NCI-H524 (cell line): Measurements from ENCODE around the gene CTCF.
"Not testable (repeated sequence)": the region's sequence is repeated elsewhere in the genome, so short reads cannot be mapped to it uniquely, and the experiment has no call there.

Experiments
- DNase-seq, 2 experiments: peaks; one replicate each; lab custom pipeline; 2025; lab: John Stamatoyannopoulos, UW

The CTCF gene

GRCh38 chr16:67562526-67562917 is at the start of gene CTCF:
Gene CTCF, plus strand, starts transcription at chr16:67562526. Its CDS starts 48,307 bp downstream, at chr16:67610833.
- DNase-seq: peak in 1 of 2 experiments; percentile 86

GRCh38 chr16:67513892-67514291 is 48.4 kb upstream of the CTCF start:
- DNase-seq: peak in 1 of 2 experiments; percentile 19

GRCh38 chr16:67514382-67514828 is 47.9 kb upstream of the CTCF start:
- peak; percentile 65 to 88 for DNase-seq

GRCh38 chr16:67516296-67517154 is 45.8 kb upstream of the CTCF start:
- DNase-seq: no peak

- DNase-seq: no peak
Measured at GRCh38 chr16:67517155-67517445, 45.2 kb upstream of the CTCF start.

GRCh38 chr16:67517661-67518423 is 44.5 kb upstream of the CTCF start:
- no peak for DNase-seq

- no peak for DNase-seq
Measured at GRCh38 chr16:67518676-67519075, 43.6 kb upstream of the CTCF start.

- DNase-seq: no peak
Measured at GRCh38 chr16:67519242-67519641, 43.1 kb upstream of the CTCF start.

GRCh38 chr16:67521095-67521804 is 41.1 kb upstream of the CTCF start:
- peak; percentile 98 for DNase-seq

- DNase-seq: no peak
Measured at GRCh38 chr16:67525176-67525860, 37.0 kb upstream of the CTCF start.

GRCh38 chr16:67526149-67526791 is 36.1 kb upstream of the CTCF start:
- no peak for DNase-seq

GRCh38 chr16:67528222-67528869 is 34.0 kb upstream of the CTCF start, which contains the start of gene RIPOR1:
Gene RIPOR1, plus strand, starts transcription at chr16:67528829. Its CDS starts 9,618 bp downstream, at chr16:67538447.
- DNase-seq: peak; percentile 18 to 45

GRCh38 chr16:67528870-67529581 is 33.3 kb upstream of the CTCF start:
- peak in 1 of 2 experiments; percentile 49 for DNase-seq

GRCh38 chr16:67529582-67530012 is 32.7 kb upstream of the CTCF start:
- DNase-seq: no peak

GRCh38 chr16:67530013-67530939 is 32.0 kb upstream of the CTCF start:
- peak in 1 of 2 experiments; percentile 31 for DNase-seq

- DNase-seq: no peak
Measured at GRCh38 chr16:67531247-67531646, 31.1 kb upstream of the CTCF start.

- DNase-seq: no peak
Measured at GRCh38 chr16:67533024-67533560, 29.2 kb upstream of the CTCF start.

GRCh38 chr16:67533987-67534386 is 28.3 kb upstream of the CTCF start:
- not testable (repeated sequence) for DNase-seq

GRCh38 chr16:67534431-67534830 is 27.9 kb upstream of the CTCF start:
- DNase-seq: no peak
